Stimulated activated CD4-positive, alpha-beta T cell treated with anti-CD3 and anti-CD28 coated beads, Interleukin-15, amount 100 ng/mL, for 24 hours (primary cell): ENCODE results near the gene SPRED3.
"Not testable (repeated sequence)": the region's sequence is repeated elsewhere in the genome, so short reads cannot be mapped to it uniquely, and the experiment has no call there.

Source experiments
- DNase-seq: peaks from one replicate; pipeline ENCODE4 v3.0.0-alpha.2; 2020

The SPRED3 gene, protein sequence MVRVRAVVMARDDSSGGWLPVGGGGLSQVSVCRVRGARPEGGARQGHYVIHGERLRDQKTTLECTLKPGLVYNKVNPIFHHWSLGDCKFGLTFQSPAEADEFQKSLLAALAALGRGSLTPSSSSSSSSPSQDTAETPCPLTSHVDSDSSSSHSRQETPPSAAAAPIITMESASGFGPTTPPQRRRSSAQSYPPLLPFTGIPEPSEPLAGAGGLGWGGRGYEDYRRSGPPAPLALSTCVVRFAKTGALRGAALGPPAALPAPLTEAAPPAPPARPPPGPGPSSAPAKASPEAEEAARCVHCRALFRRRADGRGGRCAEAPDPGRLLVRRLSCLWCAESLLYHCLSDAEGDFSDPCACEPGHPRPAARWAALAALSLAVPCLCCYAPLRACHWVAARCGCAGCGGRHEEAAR

DNA sequence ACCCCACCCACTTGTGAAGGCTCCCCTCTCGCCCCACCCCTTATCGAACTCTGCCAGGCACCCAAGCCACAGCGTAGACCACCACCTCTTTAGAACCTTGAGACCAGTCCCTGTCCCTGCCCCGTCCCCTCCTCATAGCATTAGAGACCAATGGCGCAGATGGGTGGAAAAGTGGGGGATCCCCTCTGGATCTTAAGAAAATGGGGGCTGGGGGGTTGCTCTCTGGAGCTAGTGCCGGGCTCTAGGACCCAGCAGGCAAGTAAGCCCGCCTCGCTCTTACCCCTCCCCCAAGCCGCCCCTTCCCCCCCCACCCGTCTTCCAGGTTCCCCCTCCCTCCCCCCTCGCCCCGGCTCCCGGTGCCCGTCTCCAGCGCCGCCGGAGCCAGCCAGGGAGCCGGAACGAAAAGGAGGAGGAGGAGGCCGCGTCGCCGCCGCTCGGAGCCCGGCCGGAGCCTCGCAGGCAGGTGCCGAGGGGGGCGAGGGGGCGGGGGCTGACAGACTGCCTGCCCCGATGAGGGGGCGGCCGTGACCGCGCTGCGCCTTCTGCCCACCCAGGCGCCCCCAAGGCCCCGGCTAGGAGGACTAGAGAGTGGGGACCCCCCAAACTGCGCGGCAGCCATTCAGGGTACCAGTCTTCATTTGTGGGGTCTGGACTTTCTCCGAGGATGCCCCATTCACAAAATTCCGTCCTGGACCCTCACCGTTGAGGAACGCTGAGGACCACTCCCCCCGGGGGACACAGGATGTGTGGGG, at the start of gene SPRED3:
SPRED3 (plus strand) TSS at position 349 of the 752 bp plus-strand sequence. CDS start 1,606 bp downstream, outside the sequence.
- DNase-seq: peak; percentile 21

DNA sequence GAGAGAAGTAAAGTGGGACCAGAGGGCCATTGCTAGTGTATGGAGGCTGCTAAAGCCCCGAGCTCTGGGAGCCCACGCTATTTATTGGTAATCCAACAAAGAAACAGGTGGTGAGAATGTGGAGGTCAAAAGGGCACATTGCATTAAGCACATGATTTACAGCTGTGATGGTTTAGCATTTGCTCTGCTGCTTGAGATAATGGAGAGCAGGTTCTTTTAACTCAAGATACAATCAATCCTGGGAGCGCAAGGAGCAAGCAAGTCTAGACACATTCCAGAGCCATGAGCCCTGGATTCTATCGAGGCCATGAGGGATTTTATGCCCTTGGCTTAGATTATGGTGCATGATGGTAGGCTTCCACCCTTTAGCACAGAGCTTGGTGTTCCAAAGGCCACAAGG, 49.5 kb upstream of the SPRED3 start:
- not testable (repeated sequence) for DNase-seq

DNA sequence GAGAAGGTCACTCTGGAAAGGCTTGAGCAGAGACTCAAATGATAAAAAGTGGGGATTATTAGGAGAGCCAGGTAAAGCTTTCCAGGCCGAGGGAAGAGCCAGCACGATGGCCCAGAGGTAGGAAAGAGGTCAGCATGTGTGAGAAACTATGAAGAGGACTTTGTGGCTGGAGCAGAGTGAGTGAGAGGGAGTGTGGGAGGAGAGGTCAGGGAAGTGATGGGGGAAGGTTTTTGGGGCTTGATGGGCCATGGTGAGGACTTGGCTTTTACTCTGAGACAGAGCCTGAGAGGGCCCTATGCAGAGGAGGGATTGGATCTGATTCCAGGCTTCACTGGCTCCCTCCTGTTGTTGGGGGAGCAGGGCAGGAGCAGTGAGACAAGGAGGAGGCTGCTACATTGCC, 47.6 kb upstream of the SPRED3 start:
- no peak for DNase-seq

DNA sequence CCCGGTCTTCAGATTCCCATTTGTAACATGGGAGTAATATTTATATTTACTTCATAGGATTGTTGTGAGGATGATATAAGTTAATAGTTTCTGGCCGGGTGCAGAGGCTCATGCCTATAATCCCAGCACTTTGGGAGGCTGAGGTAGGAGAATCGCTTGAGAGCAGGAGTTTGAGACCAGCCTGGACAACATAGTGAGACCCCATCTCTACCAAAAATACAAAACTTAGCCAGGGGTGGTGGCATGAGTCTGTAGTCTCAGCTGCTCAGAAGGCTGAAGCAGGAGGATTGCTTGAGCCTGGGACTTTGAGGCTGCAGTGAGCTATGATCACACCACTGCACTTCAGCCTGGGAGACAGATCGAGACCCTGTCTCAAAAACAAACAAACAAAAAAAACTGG, 41.7 kb upstream of the SPRED3 start:
- DNase-seq: no peak

DNA sequence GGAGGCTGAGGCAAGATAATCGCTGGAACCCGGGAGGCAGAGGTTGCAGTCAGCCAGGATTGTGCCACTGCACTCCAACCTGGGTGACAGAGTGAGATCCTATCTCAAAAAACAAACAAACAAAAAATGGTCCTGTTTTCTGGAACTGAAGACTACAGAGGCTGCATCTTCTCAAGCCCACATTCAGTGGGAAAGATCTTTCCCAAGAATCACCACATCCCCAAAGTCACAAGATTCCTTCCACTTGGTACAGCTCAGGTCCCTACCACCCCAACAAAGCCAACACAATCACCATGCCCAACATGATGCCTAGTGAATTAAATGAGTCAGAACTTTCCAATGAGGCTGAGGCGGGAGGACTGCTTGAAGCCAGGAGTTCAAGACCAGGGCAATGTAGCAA, 37.6 kb upstream of the SPRED3 start:
- DNase-seq: no peak

DNA sequence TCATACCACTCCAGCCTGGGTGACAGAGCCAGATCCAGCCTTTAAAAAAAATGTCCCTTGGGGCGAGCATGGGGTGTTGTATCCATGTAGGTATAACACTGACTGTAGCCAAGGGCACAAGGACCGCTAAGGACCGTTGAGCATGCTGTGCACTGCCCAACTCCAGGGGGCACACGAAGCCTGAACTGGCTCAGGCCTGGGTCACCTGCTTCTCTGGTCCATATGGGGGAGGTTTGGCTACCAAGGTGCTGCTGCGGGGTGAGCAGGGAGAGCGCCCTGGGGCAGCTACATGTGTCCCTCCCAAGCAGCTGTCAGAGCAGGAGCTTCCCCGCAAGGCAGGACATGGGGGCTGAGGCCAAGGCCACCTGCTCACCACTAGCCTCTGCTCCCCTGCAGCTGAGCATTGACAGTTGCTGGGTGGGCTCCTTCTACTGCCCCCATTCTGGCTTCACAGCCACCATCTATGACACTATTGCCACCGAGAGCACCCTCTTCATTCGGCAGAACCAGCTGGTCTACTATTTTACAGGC, 36.6 kb upstream of the SPRED3 start:
- DNase-seq: no peak

DNA sequence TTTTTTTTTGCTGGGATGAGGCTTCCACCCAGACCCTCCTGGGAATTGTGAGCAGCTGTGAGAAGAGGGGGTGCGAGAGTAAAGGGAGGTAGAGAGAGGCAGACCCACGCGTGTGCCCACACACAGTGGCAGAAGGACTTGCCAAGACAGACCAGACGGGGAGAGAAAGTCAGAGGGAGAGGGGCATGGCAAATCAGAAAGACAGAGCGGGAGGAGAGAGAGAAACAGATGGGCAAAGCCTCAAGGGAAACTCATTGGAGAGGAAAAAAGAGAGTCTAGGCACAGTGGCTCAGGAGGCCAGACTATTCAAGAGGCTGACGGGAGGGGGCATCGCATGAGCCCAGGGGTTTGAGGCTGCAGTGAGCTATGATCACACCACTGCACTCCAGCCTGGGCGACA, 35.9 kb upstream of the SPRED3 start:
- DNase-seq: no peak

DNA sequence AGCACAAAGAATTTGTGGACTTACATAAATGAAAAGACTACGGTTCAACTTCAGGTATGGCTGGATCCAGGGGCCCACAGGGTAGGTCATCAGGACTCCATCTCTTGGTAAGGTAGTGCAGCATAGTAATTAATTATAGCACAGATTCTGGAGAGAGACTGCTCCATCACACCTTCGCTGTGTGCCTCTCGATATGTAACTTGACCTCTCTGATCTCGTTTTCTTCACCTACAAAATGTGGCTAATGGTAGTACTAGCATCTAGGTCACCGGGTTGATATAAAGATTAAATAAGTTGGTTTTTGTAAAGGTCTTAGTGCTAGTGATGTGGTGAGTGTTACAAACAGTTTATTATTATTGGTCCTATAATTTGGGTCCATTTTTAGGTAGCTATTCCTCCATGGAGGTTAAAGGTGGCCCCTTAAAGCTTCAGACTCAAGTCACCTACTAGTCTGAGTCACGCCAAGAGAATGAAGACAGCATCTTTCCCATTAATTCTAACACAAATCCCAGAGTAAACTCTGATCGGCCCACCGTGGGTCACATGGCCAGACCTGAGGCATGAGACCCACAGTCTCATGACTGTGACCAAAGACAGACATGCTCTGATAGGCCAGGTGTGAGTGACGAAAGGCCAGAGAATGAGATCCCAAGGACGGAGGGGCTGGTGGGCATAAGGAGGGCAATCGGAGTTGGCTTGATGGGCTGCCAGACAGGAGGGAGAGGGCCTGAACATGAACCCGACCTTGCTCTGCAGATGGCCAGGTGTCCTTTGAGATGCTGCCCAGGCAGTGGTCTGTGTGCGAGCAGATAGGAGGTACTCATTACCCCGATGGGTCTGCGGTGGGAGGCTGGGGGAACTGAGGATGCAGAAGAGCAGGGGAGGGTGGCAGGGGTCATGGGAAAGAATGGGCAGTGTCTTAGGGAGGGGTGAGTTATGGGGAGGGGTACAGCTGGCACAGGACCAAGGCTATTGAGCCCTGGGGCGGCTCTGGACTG, 32.5 kb upstream of the SPRED3 start:
- no peak for DNase-seq

DNA sequence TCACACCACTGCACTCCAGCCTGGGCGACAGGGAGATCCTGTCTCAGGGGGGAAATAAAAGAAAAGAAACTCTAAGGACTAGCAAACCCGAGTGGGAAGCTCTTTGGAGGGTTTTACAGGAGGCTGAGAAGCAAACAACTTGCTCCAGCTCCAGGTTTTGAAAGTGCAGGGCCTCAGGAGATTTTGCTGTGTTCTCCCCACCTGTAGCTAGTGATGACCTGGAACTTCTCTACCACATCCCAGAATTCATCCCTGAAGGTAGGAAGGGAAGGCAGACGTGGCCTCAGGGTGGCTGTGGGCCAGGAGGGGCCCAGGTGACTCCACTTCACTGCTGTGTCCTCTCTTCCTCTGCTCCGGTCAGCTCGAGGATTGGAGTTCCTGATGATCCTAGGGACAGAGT, 30.4 kb upstream of the SPRED3 start:
- no peak for DNase-seq

DNA sequence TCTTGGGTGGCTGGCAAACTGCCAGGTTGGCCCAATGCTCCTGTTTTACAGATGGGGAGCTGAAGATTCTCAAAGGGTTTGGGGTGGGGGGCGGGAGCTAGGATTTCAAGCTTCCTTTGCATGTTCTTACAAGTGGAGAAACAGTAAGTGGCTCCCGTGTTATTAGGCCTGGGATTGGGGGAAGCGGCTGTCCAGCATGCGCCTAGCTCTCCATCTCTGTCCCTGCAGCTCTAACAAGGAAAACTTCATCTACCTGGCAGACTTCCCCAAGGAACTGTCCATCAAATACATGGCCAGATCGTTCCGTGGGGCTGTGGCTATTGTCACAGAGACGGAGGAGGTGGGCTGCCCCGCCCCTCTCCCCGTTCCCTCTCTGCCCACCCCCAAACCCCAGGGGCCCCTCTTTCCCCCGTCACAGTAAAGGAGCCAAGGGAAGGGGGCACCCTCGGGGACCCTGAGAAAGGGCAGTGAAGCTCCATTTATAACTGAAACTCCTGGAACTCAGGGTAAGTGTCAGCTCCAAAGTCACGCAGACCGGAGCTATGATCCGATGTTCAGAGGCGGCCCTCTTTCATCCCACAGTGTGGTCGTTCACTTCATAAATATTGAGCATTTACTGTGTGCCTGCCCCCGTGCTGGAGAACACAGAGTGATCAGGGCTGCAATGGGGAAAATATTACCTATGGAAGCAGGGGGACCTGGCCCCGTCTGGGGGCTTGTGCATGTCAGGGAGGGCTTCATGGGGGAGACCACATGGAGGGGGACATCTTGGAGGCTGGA, 29.1 kb upstream of the SPRED3 start:
- no peak for DNase-seq

DNA sequence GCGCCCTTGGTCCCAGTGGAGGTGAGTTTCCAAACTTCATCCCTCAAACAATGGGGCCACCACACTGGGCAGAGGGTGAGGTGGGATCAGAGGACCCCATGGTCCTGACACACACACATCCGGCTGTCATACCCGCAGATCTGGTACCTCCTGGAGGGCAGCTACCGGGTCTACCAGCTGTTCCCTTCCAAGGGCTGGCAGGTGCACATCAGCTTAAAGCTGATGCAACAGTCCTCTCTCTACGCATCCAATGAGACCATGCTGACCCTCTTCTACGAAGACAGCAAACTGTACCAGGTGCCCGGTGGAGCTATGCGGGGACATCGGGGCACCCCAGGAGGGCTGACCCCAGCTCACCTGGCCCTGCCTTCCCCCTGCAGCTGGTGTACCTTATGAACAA, 28.1 kb upstream of the SPRED3 start:
- no peak for DNase-seq

DNA sequence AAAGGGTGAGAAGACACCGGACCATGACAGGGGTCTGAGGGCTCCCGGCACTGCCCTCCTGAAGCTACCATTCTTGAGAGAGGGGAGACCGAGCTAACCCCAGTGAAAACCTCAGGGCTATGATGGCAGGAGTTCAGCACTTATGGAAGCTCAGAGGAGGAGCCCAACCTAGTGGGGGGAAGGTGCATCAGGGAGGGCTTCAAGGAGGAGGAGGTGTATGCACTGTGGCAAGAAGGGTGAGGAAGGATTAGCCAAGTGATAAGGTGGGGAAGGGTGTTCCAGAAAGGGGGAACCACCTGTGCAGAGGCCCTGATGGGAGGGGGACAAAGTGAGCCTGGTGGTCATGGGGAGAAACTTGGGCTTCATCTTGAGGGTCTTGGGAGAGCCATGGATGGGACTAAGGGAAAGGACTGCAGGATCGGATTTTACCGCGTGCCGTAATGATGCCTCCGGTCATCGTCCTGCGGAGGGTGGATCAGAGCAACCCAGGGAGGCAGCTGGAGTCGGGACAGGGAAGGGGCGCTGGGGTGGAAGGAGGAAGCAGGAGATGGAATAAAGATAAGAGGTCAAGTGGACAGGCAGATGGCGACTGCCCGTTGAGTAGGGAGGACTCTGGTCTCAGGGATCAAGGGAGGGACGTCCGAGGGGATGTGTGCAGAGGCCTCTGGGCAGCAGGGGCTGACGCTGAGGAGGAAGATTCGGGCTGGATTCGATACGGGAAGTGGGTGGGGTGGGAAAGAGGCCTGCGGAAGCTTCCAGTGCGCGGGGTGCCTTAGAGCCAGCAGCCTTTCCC, 27.5 kb upstream of the SPRED3 start:
- no peak for DNase-seq

DNA sequence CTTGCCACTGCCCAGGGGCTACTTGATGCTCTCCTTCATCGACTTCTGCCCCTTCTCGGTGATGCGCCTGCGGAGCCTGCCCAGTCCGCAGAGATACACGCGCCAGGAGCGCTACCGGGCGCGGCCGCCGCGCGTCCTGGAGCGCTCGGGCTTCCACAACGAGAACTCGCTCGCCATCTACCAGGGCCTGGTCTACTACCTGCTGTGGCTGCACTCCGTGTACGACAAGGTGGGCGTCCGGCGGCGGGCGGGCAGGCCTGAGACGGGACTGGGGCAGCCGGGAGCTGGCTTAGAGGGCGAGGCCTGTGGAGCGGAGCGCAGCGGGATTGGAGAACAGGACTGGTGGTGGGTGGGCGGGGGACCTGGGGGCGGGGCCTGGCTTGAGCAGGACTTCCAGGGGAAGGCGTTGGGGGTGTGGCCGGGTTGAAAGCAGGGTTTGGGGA, 26.8 kb upstream of the SPRED3 start:
- DNase-seq: peak; percentile 89

DNA sequence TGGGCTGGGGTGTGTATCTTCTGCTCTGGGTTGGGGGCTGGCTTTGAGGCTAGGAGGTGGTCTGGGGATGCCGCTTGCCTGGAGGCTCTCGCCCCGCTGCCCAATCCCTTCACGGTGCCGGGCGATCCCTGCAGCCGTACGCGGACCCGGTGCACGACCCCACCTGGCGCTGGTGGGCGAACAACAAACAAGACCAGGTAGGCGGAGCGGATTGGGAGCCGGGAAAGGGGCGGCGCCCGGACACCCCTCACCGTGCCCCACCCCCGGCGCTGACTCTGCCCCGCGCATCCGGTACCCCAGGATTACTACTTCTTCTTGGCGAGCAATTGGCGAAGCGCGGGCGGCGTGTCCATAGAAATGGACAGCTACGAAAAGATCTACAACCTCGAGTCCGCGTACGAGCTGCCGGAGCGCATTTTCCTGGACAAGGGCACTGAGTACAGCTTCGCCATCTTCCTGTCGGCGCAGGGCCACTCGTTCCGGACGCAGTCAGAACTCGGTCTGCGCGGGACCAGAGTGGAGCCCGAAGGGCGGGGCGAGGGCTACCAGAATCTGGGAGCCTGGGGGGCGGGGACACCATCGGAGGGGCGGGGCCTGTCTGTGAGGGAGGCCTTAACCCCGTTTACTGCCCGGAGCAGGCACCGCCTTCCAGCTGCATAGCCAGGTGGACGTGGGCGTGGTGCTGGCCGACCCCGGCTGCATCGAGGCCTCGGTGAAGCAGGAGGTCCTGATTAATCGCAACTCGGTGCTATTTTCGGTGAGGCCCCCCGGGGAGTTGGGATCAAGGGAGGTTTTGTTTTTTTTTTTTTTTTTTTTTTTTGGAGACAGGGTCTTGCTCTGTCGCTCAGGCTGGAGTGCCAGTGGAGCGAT, 26.2 kb upstream of the SPRED3 start:
- peak; percentile 95 for DNase-seq

DNA sequence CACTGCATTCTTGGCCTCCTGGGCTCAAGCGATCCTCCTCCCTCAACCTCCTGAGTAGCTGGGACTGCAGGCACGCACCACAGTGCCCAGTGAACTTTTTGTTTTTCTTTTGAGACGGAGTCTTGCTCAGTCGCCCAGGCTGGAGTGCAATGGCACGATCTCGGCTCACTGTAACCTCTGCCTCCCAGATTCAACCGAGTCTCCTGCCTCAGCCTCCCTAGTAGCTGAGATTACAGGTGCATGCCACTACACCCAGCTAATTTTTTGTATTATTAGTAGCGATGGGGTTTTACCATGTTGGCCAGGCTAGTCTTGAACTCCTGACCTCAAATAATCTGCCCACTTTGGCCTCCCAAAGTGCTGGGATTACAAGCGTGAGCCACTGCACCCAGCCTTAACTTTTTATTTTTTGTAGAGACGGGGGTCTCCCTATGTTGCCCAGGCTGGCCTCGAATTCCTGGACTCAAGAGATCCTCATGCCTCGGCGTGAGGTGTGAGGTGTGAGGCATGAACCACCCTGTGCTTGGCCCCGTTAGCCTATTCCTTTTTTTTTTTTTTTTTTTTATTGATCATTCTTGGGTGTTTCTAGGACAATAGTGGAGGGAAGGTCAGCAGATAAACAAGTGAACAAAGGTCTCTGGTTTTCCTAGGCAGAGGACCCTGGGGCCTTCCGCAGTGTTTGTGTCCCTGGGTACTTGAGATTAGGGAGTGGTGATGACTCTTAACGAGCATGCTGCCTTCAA, 25.4 kb upstream of the SPRED3 start:
- DNase-seq: not testable (repeated sequence)

DNA sequence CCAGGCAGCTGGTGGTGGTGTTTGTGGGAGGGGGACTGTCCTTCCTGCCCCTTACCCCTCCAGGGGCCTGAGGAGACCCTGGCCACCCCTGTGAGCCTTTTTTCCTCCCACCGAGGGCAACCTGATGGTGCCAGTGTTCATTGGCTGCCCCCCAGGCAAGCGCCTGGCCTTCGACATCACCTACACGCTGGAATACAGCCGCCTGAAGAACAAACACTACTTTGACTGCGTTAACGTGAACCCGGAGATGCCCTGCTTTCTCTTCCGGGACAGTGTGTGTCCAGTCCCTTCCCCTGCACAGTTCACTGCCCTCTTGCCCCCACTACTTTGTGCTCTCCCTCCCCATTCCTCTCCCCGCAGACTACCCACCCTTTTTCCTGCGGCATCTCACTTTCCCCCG, 21.5 kb upstream of the SPRED3 start:
- DNase-seq: no peak

DNA sequence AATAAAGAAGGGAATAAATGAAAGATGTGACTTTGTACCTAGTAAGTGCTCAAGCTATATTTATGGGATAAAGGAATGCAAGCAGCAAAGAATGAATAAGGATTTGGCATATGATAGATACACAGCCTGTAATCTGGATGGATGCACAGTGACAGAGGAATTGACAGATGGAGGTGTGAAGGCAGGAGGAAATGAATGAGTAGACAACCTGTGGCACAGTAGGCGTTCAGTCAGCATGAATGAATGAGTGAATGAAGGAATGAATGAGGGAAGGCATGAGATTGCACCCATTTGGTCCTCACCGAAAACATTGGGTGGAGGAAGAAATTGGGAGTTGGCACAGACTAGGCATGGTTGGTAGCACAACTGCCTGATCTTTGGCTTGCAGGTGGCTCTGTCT, 18.9 kb upstream of the SPRED3 start:
- no peak for DNase-seq

DNA sequence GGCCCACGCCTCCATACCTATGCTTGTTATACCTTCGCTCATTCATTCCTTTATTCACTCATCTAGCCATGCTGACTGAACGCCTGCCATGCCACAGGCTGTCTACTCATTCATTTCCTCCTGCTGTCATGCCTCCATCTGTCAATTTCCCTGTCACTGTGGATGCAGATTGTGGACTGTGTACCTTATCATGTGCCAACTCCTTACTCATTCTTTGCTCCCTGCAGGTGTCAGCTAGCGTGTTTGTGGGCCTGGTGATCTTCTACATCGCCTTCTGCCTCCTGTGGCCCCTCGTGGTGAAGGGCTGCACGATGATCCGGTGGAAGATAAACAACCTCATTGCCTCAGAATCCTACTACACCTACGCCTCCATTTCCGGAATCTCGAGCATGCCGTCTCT, 18.2 kb upstream of the SPRED3 start:
- no peak for DNase-seq

DNA sequence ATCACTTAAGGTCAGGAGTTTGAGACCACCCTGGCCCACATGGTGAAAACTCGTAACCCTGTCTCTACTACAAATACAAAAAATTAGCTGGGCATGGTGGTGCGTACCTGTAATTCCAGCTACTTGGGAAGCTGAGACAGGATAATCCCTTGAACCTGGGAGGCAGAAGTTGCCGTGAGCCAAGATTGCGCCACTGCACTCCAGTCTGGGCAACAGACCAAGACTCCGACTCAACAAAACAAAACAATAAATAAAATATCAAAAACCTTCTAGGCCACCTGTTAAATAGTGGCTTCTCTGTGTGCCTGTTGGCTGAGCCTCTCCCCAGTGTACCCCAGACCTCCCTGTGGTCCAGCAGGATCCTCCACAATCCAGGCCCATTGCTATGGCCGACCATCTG, 17.4 kb upstream of the SPRED3 start:
- no peak for DNase-seq
